Stimulated activated CD8-positive, alpha-beta memory T cell treated with anti-CD3 and anti-CD28 coated beads, Interleukin-15, amount 100 ng/mL, for 24 hours (primary cell): ENCODE results near the gene S100A3.

ENCODE experiments used
- DNase-seq: peaks from one replicate; pipeline ENCODE4 v3.0.0-alpha.2; 2020; ENCODE audit warnings: low read depth

Gene S100A3

DNA sequence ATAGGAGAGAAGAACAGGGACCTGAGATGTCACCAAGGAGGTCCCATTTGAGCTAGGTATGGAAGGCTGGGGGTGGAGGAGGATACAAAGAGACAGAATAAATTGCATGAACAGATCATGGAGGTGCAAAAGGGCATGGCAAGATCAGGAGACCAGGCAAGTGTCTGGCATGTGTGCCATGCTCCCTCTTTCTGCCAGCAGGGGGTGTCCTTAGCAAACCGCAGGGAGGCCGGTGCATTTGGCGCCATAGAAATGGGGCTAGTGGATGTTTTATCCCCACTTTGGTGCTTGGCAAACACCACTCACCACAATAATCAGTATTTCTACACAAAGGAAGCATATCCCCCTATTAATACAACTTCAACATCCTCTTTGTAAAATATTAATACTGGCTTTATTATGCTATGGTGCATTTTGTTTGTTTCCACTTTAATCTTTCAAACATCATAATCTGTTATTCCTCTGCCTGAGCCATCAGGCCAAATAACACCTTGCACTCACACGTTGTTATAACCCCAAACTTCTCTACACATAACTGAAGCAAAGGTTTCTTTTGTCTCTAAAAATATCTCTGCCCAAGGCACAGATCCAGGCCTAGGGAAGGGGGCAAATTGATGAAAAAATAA lies 39.2 kb downstream of the S100A3 start:
- DNase-seq: no peak

DNA sequence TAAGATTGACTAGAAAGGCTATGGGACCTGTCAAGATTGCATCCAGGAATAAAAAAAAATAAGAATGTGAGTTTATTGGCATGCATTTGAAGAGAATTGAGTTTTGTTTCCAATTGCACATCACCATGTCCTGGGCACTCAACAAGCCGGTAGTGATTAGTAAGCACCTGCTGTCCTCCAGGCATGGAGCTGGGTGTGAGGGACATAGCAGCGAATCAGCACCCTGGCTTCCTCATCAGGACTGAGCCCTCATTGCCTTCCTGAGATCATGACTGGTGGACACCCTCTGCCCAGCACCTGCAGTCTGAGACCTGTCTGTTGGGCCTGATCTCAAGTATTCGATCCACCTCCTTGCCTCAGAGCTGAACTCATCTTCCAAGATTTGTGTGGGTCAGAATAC lies 40.0 kb downstream of the S100A3 start:
- no peak for DNase-seq

GRCh38 chr1:153507926-153508583 lies 41.0 kb downstream of the S100A3 start:
- no peak for DNase-seq

DNA sequence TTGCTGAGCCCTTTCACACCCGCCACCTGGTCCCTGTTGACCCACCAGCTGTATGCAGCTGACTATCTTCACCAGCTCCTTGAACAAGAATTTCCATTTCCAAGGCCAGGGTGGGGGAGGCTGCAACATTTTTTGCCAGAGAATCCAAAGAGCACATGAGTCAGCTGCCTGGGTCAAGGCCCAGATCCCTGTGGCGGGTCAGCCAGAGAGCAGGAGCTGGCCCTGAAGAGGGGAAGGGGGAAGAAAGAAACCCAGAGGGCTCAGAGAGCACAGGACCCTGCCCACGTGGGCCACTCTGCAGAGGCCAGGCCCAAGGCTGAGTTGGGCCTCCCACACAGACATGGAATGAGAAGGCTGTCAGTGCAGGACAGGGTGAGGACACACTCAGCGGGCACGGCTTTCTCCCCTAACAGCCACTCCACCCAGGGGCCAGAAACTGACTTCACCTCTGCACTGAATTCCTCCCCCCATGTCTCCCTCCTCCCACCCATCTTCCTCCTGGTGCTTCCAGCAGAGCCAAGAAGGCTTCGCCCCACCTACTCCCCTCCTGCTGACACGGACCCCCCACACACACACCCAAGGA lies 42.1 kb downstream of the S100A3 start:
- no peak for DNase-seq

DNA sequence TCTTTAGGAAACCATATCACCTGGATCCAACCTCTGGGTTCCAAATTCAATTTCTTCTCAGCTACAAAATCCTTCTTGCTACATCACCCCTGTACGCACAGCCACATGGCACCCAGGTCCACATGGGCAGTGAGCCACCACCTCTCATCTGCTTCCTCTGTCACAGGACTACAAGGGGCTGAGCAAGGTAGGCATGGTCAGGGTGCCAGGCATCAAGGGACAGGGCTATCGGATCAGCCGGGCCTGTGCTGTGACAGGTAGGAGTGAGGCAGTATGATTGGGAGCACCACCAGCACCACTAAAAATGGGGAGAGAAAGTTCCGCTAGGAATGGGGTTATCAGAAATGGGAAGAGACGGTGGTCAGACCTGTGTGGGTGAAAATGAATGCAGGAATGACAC lies 42.7 kb downstream of the S100A3 start:
- no peak for DNase-seq

DNA sequence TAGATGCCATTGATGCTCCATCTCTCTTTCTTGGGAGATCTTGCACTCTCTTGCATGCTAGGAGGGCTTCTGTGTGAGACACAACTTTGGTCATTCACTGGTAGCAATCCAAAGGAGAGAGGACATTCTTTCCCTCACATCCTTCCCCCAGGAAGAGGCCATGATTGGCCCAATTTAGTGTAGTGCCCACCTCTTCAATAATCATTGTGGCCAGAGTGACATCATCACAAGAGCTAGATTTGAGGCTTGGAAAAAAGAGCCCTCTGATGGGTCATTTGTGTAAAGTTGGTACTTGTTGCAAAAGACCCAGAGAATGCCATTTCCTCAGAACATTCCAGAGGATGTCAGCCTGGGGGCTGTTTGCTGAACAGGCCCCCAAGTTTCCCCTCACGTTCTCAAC lies 43.5 kb downstream of the S100A3 start:
- DNase-seq: no peak

DNA sequence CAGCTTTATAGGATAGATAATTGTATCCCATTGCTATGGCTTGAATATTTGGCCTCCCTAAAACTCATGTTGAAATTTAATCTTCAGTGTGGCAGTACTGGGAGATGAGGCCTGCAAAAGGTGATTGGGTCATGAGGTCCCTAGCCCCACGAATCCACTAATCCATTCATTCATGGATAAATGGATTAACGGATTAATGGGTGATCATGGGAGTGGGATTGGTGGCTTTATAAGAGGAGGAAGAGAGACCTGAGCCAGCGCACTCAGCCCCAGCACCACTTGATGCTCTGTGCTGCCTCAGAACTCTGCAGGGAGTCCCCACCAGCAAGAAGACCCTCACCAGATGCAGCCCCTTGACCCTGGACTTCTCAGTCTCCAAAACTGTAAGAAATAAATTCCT lies 45.3 kb downstream of the S100A3 start:
- DNase-seq: no peak

DNA sequence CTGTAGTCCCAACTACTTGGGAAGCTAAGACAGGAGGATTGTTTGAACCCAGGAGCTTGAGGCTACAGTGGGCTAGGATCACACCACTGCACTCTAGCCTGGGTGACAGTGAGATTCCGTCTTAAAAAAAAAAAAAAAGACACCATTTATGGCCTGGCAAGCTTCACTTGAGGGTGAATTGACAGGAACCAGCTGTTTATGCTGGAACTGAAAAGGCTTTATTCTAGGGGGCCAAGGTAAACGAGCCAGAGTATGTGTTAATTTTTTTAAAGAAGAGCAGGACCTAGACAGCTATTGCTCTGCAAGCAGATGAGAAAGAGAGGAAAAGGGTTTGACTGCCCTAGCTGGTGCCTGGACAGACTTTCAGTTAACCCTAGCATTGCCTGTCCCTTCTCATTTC lies 50.3 kb downstream of the S100A3 start:
- DNase-seq: no peak
